ENCODE data around the gene HSPB9.

The HSPB9 gene

DNA sequence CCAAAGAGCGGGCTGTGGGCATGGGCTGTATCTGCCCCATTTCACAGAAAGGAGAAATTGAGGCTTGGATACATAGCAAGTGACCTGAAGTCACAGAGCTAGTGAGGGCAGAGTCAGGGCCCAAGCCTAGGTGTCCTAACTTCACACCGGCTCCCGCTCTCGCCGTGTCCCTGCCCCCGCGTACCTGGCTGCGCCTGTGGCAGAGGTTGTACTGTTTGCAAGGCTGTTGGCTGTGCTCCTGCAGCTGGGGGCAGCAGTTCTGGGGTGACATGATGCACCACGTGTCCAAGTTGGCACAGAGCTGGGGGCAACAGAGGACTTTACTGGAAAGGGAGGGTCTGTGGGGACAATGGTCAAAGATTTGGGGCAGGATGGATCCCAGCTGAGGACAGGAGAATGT, 13.5 kb upstream of the HSPB9 start:
- in situ Hi-C loops (cut with MboI; ENCODE audit: low sequenced_read_pairs), result no loop called here
- Histone ChIP-seq H3K27me3 (ENCODE audit: low read depth) (no peaks in the 10 kb centered on the region), H3K9me3 (no peaks in the 10 kb centered on the region), H3K36me3 (replicated peaks) (peaks cover 14% of the 10 kb centered on the region), H3K4me3 (no peak overlapping the region), H3K4me1 (no peaks in the 10 kb centered on the region)
- no peak for DNase-seq (ENCODE audit: low spot score in 2 of 2)

DNA sequence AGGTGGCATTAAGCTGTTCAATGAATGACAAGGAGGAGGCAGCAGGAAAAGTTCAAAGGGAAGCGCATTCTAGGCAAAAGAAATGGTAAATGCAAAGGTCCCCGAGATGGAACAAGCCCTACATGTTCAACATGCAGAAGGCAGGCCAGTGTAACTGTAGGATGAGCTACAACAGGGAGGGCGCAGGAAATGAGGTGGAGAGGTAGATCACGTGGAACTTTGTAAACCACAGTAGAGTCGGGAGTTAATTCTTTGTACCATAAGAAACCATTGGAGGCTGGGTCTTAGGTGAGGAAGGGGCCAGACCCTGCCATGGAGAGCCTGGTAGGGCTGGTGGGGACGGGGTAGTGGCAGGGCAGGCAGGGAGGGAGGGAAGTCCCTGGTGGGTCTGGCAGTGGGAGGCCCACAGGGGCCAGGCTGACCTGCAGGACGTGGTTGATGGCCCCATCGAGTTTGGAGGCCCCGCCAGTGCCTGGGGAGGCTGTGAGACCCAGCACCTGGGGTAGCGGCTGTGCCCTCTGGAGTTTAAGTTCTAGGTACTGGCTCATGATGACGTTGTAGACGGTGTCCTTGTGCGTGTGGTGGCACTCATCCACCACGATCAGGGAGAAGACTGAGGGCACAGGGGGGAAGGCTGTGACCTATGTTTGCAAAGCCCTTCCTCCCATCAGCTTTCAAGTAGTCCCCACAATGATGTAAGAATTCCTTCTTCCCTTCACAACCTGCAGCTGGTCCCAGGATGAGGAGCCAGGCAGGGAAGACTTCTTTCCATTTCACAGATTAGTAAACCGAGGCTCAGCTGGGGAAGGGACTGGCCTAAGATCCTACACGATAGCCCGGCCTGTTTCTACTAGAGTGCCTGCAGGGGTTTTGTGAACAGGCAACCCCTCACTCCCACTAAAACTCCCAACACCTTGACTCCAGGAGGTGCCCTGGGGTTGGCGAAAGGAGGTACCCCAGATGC, 12.0 kb upstream of the HSPB9 start:
- DNase-seq (ENCODE audit: low spot score in 2 of 2), result no peak
- no peaks in the 10 kb centered on the region for H3K27me3 ChIP-seq (ENCODE audit: low read depth)
- no peaks in the 10 kb centered on the region for H3K9me3 ChIP-seq
- no peaks in the 10 kb centered on the region for H3K4me1 ChIP-seq
- in situ Hi-C loops (cut with MboI; ENCODE audit: low sequenced_read_pairs), result loop anchor here (5.0 kb wide), 1 partner anchor 83 kb away; no protein-coding TSS in a partner anchor
- no peak overlapping the region for H3K4me3 ChIP-seq
- peaks cover 23% of the 10 kb centered on the region for H3K36me3 ChIP-seq (replicated peaks)

DNA sequence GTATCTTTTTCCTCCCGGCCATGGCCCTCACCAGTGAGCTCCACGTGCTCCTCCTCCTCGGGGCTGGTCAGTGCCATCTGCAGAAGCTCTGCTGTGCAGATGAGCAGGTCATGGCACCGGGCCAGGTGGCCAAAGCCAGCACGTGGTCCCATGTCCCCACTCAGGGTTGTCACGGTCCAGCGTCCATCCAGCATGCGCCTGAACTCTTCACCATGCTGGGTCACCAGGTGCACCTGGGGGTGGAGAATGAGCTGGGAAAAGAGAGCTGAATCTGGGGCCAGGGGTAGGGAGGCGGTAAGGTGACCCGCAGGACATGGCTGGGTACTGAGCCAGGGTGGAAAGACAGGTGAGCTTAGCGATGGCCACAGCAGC, 11.4 kb upstream of the HSPB9 start:
- Histone ChIP-seq H3K27me3 (ENCODE audit: low read depth) (no peaks in the 10 kb centered on the region), H3K36me3 (replicated peaks) (peaks cover 30% of the 10 kb centered on the region), H3K4me1 (no peaks in the 10 kb centered on the region), H3K9me3 (no peaks in the 10 kb centered on the region), H3K4me3 (no peak overlapping the region)
- no peak for DNase-seq (ENCODE audit: low spot score in 2 of 2)
- in situ Hi-C loops (cut with MboI; ENCODE audit: low sequenced_read_pairs), result loop anchor here (5.0 kb wide), 1 partner anchor 84 kb away; no protein-coding TSS in a partner anchor

DNA sequence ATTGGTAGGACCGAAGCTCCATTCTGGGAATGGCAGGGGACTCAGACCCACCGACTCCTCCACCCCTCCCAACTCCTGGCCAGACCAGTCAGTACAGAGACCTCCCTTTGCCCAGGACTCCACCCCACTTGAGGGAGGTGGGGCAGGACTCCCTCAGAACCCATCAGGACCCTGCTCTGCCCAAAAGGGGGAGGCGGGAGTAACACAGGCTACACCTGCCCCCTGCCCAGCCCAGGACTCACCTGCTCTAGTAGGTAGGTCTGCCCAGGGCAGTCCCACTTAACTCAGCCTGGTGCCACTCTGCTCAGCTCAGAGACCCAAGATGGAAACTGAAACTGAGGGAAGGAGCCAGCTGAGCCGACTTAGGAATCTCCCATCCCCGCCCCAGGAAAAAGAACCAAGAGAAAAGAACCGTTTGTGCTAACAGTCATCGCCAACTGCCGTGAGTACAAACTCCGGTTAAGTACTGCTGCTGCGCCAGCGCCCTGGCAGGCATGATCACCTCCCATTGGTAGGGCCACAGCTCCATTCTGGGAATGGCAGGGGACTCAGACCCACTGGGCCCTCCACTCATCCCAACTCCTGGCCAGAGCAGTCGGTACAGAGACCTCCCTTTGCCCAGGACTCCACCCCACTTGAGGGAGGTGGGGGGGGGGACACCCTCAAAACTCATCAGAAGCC, 10.6 kb upstream of the HSPB9 start:
- peaks cover 37% of the 10 kb centered on the region for H3K36me3 ChIP-seq (replicated peaks)
- H3K4me3 ChIP-seq, result no peak overlapping the region
- no peaks in the 10 kb centered on the region for H3K27me3 ChIP-seq (ENCODE audit: low read depth)

DNA sequence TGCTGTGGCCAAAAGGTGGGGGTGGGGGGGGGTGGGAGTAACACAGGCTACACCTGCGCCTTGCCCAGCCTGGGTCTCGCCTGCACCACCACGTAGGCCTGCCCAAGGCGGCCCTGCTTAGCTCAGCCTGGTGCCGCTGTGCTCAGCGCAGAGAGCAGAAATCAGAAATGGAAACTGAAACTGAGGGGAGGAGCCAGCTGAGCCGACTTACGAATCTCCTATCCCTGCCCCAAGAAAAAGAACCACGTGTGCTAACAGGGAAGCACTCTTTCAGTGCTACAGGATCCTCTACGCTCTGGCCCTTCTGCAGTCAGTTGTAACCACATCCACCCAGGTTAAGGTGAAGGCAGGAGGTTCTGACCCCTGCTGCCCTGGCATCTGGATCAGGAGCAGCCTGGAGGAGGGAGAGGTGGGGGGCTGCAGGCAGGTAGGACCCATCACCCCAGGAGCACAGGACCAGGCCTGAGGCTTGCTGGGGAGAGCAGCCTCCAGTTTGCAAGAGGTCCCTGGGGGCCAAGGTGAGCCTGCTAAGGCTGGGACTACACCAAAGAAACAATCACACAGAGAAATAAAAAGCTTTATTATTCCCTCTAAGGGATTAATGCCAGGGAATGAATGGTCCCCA, 9.9 kb upstream of the HSPB9 start, which contains the start of gene DHX58:
Gene DHX58, minus strand, starts transcription at position 163 of the 625 bp plus-strand sequence. CDS start 822 bp downstream, outside the sequence.
- Histone ChIP-seq H3K36me3 (replicated peaks) (peaks cover 44% of the 10 kb centered on the region), H3K4me1 (no peaks in the 10 kb centered on the region), H3K27me3 (ENCODE audit: low read depth) (no peaks in the 10 kb centered on the region), H3K4me3 (no peak within 1 kb of the TSS), H3K9me3 (no peaks in the 10 kb centered on the region)
- no peak for DNase-seq (ENCODE audit: low spot score in 2 of 2)
- in situ Hi-C loops (cut with MboI; ENCODE audit: low sequenced_read_pairs), result loop anchor here (5.0 kb wide), 1 partner anchor 85 kb away; no protein-coding TSS in a partner anchor

More for the DNA sequence above, 10.6 kb upstream of the HSPB9 start:
- DNase-seq (ENCODE audit: low spot score in 2 of 2), result no peak
- Histone ChIP-seq H3K9me3 (no peaks in the 10 kb centered on the region), H3K4me1 (no peaks in the 10 kb centered on the region)
- in situ Hi-C loops (cut with MboI; ENCODE audit: low sequenced_read_pairs), result loop anchor here (5.0 kb wide), 1 partner anchor 85 kb away; no protein-coding TSS in a partner anchor

DNA sequence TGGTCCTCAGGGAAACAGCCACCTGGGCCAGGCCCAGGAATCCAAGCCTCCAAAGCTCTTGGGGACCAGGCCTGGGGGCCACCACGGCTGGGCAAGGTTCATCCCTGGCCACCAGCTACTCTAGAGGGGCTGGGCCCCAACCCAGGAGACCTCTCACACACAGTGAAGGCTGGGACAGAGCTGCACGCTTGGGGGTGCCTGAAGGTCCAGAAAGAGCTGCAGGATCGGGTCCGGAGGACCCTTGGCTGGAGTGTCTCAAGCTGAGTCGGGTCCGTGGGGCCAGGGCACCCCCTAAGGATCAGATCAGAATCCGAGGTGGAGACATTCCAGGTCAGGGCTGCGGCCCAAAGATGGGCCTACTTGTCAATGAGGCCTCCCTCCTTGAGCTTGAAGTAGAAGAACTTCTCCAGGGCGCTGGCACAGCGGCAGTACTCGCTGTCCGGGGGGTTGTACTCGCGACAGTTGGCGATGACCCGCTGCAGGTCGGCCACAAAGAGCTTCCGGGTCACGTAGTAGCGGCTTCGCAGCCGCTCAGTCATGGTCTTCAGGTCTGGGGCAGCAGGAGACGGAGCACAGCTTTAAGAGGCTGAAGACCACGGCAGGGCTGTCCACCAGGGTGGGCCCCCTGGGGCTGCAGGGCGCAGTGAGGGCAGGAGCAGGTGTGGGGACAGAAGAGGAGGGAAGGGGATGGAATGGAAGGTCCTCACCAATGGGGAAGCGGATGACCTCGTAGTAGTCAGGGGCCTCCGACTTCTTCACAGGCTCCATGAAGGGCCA, 9.1 kb upstream of the HSPB9 start:
- in situ Hi-C loops (cut with MboI; ENCODE audit: low sequenced_read_pairs), result loop anchor here (5.0 kb wide), 1 partner anchor 86 kb away; no protein-coding TSS in a partner anchor

DNA sequence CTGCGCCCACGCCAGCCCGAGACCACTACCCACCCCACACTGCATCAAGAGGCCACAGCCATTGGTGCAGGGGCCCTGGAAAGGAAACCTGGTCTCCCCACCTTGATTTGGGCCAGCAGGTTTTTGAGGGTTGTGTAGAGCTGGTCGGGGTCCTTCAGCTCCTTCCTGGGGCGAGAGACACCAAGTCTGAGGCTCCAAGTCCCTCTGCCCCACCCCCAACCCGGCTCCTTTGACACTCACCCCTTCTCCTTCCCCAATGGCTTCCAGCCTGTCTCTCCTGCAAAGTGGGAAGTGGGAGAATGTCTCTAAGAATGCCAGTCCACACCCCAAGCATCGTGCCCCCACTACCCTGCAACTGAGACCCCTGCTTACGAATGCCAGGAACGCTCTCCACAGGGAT, 8.5 kb upstream of the HSPB9 start:
- H3K36me3 ChIP-seq (replicated peaks), result peaks cover 56% of the 10 kb centered on the region
- in situ Hi-C loops (cut with MboI; ENCODE audit: low sequenced_read_pairs), result loop anchor here (5.0 kb wide), 1 partner anchor 87 kb away; no protein-coding TSS in a partner anchor
- no peaks in the 10 kb centered on the region for H3K4me1 ChIP-seq
- H3K9me3 ChIP-seq, result no peaks in the 10 kb centered on the region
- no peak for DNase-seq (ENCODE audit: low spot score in 2 of 2)
- H3K27me3 ChIP-seq (ENCODE audit: low read depth), result no peaks in the 10 kb centered on the region
- H3K4me3 ChIP-seq, result no peak overlapping the region

More for the DNA sequence above, 9.1 kb upstream of the HSPB9 start:
- H3K36me3 ChIP-seq (replicated peaks), result peaks cover 50% of the 10 kb centered on the region
- H3K9me3 ChIP-seq, result no peaks in the 10 kb centered on the region
- no peak for DNase-seq (ENCODE audit: low spot score in 2 of 2)
- no peaks in the 10 kb centered on the region for H3K27me3 ChIP-seq (ENCODE audit: low read depth)
- no peak overlapping the region for H3K4me3 ChIP-seq
- no peaks in the 10 kb centered on the region for H3K4me1 ChIP-seq

DNA sequence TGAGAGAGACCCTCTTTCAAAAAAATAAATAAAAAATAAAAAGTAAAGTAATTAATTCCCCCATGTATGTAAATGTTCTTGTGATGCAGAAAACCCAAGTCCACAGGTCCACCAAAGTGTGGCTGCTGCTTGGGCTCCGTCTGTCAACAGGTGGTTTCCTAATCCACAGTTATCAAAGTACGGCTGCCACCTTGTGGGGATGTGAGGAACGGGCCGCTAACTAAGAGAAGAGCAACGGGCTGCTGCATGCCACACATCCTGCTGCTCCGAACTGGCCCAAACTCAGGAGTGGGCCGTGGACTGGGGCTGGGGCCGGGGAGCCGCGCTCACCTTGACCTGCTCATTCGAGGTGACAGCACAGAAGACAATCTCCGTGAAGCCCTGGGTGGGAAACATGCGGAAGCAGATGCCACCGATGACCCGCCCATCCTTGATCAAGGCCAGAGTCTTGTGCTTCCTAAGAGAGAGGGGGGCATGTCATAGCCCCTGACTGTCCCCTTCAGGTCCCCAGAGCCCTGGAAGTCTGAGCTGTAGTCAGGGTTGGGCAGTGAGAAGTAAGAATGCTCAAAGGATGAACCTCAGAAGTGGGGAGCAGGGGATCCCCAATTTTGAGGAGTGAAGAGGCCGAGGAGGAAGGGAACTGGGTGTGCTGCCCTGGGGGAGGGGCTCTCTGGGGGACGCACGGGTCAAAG, 5.8 kb upstream of the HSPB9 start:
- in situ Hi-C loops (cut with MboI; ENCODE audit: low sequenced_read_pairs), result loop anchor here (5.0 kb wide), 1 partner anchor 155 kb away; no protein-coding TSS in a partner anchor
- peaks cover 65% of the 10 kb centered on the region for H3K36me3 ChIP-seq (replicated peaks)

DNA sequence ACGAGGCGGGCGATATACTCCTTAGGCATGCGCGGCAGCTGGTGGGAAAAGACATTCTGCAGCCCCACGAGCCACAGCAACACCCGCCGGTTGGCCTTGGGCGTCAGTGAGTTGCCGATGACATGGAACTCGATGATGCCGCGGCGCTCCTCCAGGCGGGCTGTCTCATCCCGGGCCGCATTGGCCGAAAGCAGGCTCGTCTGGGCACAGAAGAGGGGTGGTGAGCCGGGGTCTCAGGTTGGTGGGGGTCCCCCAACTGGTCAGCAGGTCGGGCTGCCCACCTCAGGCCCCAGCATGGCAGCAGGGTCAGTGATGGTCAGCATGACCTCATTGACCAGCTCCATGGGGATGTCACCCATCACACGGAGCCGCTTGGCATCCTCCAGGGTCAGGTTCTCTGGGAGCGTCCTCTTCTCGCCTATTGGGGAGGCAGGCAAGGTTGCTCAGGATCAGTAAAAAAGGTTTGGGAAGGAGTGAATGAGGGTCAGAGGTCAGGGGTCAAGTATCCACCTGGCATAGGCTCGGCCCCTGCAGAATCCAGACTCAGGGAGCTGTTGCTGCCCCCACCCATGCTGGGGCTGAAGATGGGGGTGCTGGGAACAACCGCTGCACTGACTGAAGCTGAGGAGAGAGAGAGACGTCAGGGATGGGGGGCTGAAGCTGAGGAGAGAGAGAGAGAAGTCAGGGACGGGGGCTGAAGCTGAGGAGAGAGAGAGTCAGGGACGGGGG, 5.0 kb upstream of the HSPB9 start:
- Histone ChIP-seq H3K9me3 (no peaks in the 10 kb centered on the region), H3K27me3 (ENCODE audit: low read depth) (no peaks in the 10 kb centered on the region), H3K4me3 (no peak overlapping the region), H3K4me1 (peaks cover 3% of the 10 kb centered on the region), H3K36me3 (replicated peaks) (peaks cover 65% of the 10 kb centered on the region)
- in situ Hi-C loops (cut with MboI; ENCODE audit: low sequenced_read_pairs), result loop anchor here (5.0 kb wide), 1 partner anchor 155 kb away; no protein-coding TSS in a partner anchor
- DNase-seq (ENCODE audit: low spot score in 2 of 2), result no peak

More for the DNA sequence above, 5.8 kb upstream of the HSPB9 start:
- H3K4me3 ChIP-seq, result no peak overlapping the region
- DNase-seq (ENCODE audit: low spot score in 2 of 2), result peak; percentile 58 to 88
- H3K27me3 ChIP-seq (ENCODE audit: low read depth), result no peaks in the 10 kb centered on the region
- H3K9me3 ChIP-seq, result no peaks in the 10 kb centered on the region
- H3K4me1 ChIP-seq, result peaks cover 3% of the 10 kb centered on the region

DNA sequence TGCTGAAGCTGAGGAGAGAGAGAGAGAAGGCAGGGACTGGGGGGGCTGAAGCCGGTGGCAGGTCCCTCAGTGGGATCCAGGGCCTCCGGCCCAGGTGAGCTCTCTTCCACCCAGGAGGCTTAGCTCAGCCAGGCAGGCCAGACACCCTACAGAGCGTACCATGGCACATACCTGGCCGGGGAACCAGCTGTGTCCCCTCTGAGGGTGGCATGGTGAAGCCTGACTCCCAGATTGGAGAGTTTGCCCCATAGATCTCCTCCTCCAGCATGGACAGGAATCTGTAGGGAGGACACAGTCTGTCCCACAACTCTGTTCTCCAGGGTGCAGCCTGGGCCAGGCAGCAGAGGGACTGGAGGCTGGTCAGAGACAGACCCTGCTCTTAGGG, 4.5 kb upstream of the HSPB9 start:
- Histone ChIP-seq H3K4me1 (peaks cover 3% of the 10 kb centered on the region), H3K4me3 (no peak overlapping the region), H3K27me3 (ENCODE audit: low read depth) (no peaks in the 10 kb centered on the region), H3K36me3 (replicated peaks) (peaks cover 60% of the 10 kb centered on the region), H3K9me3 (no peaks in the 10 kb centered on the region)
- in situ Hi-C loops (cut with MboI; ENCODE audit: low sequenced_read_pairs), result loop anchor here (5.0 kb wide), 1 partner anchor 156 kb away; no protein-coding TSS in a partner anchor
- no peak for DNase-seq (ENCODE audit: low spot score in 2 of 2)

DNA sequence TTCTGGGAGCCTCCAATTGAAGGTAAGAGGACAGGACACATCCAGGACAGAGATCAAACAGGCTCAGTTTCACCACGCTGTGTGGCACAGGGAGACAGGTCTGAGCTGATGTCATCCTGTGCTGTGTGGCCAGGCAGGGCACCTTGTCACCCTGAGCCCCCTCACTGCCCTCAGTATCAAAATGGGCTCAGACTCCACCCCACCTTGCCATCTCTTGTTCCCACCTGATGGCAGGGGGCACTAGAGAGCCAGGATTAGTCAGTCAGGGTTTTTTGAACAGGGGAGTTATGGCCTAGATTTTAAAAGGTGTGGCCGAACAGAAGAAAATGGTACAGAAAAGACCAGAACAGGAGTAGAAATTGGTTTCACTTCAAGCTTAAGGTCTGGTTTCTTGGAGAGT, 4.1 kb upstream of the HSPB9 start:
- no peaks in the 10 kb centered on the region for H3K9me3 ChIP-seq
- peaks cover 3% of the 10 kb centered on the region for H3K4me1 ChIP-seq
- in situ Hi-C loops (cut with MboI; ENCODE audit: low sequenced_read_pairs), result loop anchor here (5.0 kb wide), 1 partner anchor 156 kb away; no protein-coding TSS in a partner anchor
- H3K4me3 ChIP-seq, result no peak overlapping the region
- no peaks in the 10 kb centered on the region for H3K27me3 ChIP-seq (ENCODE audit: low read depth)
- peaks cover 56% of the 10 kb centered on the region for H3K36me3 ChIP-seq (replicated peaks)
- peak; percentile 25 to 61 for DNase-seq (ENCODE audit: low spot score in 2 of 2)

DNA sequence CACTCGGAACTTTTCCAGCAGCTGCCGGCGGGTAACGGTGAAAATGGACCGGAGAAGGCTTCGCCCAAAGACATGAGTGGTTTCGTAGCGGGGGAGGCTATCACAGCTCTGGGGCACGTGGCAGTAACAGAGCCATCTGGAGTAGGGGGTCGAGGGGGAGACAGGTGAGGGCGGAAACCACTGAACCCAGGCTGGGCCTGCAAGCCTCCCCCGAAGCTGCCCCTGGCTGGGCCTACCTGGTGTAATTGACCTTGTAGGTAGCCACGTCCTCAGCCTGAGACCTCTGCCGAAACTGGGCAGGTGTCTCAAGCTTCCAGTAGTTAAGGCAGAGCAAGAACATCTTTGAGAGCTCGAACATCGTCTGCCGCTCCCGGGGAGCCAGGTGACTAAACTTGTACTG, 3.3 kb upstream of the HSPB9 start:
- DNase-seq (ENCODE audit: low spot score in 2 of 2), result no peak
- H3K27me3 ChIP-seq (ENCODE audit: low read depth), result no peaks in the 10 kb centered on the region
- peaks cover 3% of the 10 kb centered on the region for H3K4me1 ChIP-seq
- H3K36me3 ChIP-seq (replicated peaks), result peaks cover 48% of the 10 kb centered on the region
- H3K9me3 ChIP-seq, result no peaks in the 10 kb centered on the region
- no peak overlapping the region for H3K4me3 ChIP-seq
- in situ Hi-C loops (cut with MboI; ENCODE audit: low sequenced_read_pairs), result loop anchor here (5.0 kb wide), 1 partner anchor 157 kb away; no protein-coding TSS in a partner anchor
